Fibroblast of villous mesenchyme (primary cell): ENCODE data around the gene CCND1. TPM values are rescaled to one million over a fixed set of nuclear protein-coding genes. Genes with fewer than 3 reads are reported as not detected.

Experiments
- DNase-seq: peaks from one replicate; pipeline ENCODE4 v3.0.0-alpha.2; 2010; ENCODE audit warnings: low read depth
- H3K4me3 ChIP-seq: 2 replicates; pipeline ENCODE4 v1.5.1; 2011; ENCODE audit warnings: low read depth, mild to moderate bottlenecking, low read length
- total RNA-seq: library from RNA; depleted of rRNA; stranded (reverse); fragments of >200 nt; gene quantifications from 2 replicates; pipeline ENCODE4 v1.2.3, GENCODE V29; 2012
- TF ChIP-seq, protein P1 (sequence below): IDR thresholded peaks from 2 replicates; pipeline ENCODE4 v1.5.1; 2012; ENCODE audit warnings: low read depth, mild to moderate bottlenecking, low read length; ENCODE audit not compliant: insufficient read depth

CCND1 gene
- total RNA-seq, 1 donor, result 365 TPM

GRCh38 chr11:69697861-69698260 lies 56.9 kb downstream of the CCND1 start:
- DNase-seq, result no peak
- TF ChIP-seq, protein P1, sequence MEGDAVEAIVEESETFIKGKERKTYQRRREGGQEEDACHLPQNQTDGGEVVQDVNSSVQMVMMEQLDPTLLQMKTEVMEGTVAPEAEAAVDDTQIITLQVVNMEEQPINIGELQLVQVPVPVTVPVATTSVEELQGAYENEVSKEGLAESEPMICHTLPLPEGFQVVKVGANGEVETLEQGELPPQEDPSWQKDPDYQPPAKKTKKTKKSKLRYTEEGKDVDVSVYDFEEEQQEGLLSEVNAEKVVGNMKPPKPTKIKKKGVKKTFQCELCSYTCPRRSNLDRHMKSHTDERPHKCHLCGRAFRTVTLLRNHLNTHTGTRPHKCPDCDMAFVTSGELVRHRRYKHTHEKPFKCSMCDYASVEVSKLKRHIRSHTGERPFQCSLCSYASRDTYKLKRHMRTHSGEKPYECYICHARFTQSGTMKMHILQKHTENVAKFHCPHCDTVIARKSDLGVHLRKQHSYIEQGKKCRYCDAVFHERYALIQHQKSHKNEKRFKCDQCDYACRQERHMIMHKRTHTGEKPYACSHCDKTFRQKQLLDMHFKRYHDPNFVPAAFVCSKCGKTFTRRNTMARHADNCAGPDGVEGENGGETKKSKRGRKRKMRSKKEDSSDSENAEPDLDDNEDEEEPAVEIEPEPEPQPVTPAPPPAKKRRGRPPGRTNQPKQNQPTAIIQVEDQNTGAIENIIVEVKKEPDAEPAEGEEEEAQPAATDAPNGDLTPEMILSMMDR, result no peak

DNA sequence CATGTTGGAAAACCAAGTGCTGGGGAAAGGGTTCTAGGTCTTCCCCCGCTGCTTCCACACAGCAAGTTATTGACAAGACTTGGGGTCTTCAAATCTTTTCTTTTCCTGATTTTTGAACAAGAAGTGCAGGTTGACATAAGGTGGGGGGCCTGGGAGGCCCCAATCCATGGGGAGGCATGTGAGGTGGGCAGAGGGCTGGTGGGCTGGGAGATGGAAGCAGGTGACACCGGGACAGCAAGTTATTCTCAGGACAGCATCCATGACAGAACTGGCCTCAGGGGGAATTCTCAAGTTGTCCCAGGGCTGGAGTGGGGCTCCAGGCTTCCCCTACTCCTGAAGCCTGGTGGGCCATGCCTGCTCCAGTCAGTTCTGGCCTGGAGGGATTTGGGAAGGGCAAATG lies 57.4 kb downstream of the CCND1 start:
- no peak for DNase-seq
- TF ChIP-seq, protein P1, result no peak
- no peak overlapping the region for H3K4me3 ChIP-seq

More at GRCh38 chr11:69697861-69698260, 56.9 kb downstream of the CCND1 start:
- H3K4me3 ChIP-seq, result no peak overlapping the region

DNA sequence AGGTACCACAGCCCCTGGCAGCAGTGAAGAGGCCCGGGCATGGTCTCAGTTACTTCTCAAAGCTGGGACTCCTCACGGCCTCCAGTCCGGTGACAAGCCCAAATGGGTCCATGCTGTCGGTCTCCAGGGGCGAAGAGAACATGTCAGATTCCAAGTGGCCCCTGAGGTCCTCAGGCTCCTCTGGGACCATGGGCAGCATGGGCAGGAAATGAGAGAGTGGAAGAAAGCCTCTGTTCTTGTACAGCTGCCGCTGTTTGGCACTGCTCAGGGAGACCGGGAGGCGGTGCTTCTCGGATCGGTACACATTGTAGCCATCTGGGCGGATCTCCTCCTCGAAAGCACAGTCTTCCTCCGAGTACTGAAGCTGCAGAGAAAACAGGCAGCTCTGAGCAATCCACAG lies 58.3 kb downstream of the CCND1 start:
- DNase-seq, result no peak
- TF ChIP-seq, protein P1, result no peak
- H3K4me3 ChIP-seq, result no peak overlapping the region

GRCh38 chr11:69700278-69701140 lies 59.6 kb downstream of the CCND1 start:
- DNase-seq, result peak; percentile 75
- TF ChIP-seq, protein P1, result no peak
- H3K4me3 ChIP-seq, result no peak overlapping the region

- TF ChIP-seq, protein P1, result no peak
- H3K4me3 ChIP-seq, result no peak overlapping the region
- no peak for DNase-seq
Observed at GRCh38 chr11:69702239-69702691, 61.3 kb downstream of the CCND1 start.

DNA sequence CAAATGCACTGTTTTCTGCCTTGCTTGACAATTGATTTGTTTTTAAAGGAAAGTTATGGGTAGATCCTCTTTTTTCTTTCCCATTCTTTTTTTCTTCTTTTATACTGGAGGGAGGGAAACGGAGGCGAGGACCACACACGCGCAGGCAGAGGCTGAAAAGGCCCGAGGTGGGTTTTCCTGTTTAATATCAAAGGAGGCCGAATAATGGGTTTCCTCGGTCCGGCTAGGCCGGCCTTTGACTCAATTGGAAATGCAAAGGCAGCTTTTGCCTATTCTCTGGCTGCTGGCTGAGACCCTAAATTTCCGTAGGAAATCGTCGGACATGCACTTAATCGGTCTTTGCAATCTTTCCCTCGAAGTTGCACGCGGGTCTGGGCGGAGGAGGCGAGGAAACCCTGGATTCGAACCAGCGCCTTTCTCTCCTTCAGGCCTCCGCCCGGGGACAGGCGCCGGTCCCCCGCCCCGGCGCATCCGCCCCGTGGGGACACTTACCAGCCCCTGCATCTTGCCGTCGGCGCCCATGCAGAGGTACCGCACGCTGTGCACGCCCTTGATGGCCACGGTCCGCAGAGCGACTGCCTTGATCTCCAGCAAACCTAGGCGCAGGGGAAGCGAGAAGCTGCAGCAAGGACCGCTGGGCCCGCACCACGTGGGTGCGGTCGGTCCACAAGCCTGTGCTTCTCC lies 62.0 kb downstream of the CCND1 start:
- DNase-seq, result no peak
- TF ChIP-seq, protein P1, result no peak
- H3K4me3 ChIP-seq, result no peak overlapping the region
